Activated T-helper 1 cell treated with anti-CD3 and anti-CD28 coated beads, Interleukin-12 subunit alpha, Interleukin-12 subunit beta, Interleukin-2, Interleukin-4 antibody, amounts not matched to agents 30 ng/mL and 10 ng/mL and 1 ng/mL, durations not matched to agents 14 hours and 24 hours and 36 hours (primary cell): ENCODE data around the gene RNF126. TPM values are rescaled to one million over a fixed set of nuclear protein-coding genes. Genes with fewer than 3 reads are reported as not detected.
"Not testable (repeated sequence)": the region's sequence is repeated elsewhere in the genome, so short reads cannot be mapped to it uniquely, and the experiment has no call there.

Experiments used
- DNase-seq: peaks from one replicate; pipeline ENCODE4 v3.0.0; 2021; ENCODE audit warnings: low spot score
- H3K27ac Mint-ChIP-seq: one replicate; pipeline ENCODE4 v1.8.0; 2021; ENCODE audit warnings: mild to moderate bottlenecking, mixed read lengths
- H3K27me3 Mint-ChIP-seq: one replicate; pipeline ENCODE4 v1.8.0; 2022; ENCODE audit warnings: mild to moderate bottlenecking, moderate library complexity, mixed read lengths; ENCODE audit not compliant: insufficient read depth
- H3K36me3 Mint-ChIP-seq: one replicate; pipeline ENCODE4 v1.8.0; 2021; ENCODE audit warnings: low read depth, mixed read lengths
- H3K4me1 Mint-ChIP-seq: one replicate; pipeline ENCODE4 v1.8.0; 2021; ENCODE audit warnings: low read depth, mixed read lengths
- H3K4me3 Mint-ChIP-seq: one replicate; pipeline ENCODE4 v1.8.0; 2021; ENCODE audit warnings: mild to moderate bottlenecking, moderate library complexity, mixed read lengths
- H3K9me3 Mint-ChIP-seq: one replicate; pipeline ENCODE4 v1.8.0; 2021; ENCODE audit warnings: mixed read lengths
- intact Hi-C: fragments of 100-400 bp; cut with micrococcal nuclease; formaldehyde crosslinking; loops from one replicate; pipeline ENCODE4 v1.15.1; 2024
- total RNA-seq: library from RNA; stranded (reverse); gene quantifications from 2 replicates; pipeline ENCODE4 v1.2.3, GENCODE V29; 2022

The RNF126 gene
- total RNA-seq, 1 donor from 2014 or later = 110 TPM

DNA sequence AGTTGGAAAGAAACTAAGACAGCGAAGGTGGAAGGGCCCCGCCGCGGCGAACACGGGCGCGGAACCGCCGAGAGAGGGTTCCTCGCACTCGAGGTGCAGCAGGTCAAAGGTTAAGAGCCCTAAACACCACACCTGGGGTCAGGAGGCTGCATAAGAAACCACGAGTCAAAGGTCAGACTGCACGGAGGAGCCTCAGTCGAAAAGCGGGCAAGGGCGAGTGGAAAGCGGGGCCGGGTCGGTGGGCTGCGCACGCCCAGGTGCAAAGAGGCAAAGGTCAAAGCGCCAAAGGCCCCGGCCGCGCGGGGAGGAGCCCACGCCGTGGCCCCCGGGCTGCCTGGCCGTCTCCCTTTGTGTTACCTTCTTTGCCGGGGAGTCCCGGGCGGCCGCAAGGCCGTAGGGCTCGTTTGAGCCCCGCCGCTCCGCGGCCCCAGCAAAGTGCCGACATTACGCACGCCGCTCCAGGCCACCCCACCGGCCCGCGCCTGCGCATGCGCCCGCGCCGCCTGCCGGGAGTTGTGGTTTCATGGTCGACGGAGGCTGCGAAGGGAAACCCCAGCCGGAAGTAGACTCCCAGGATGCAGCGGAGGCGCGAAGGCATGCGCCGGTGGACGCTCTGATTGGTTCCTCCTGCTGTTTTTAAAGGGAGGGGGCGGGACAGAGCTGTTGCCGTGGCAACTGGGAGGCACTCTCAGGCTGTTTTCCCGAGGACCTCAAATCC, 29.8 kb downstream of the RNF126 start, which contains the start of gene POLRMT:
Gene POLRMT, minus strand, starts transcription at position 470 of the 718 bp plus-strand sequence. Its CDS starts 25 bp downstream, at position 445.
- intact Hi-C loops = loop anchor here (1.0 to 5.0 kb wide), 7 partner anchors 22 to 164 kb away; partner anchors contain the start of genes BSG, HCN2, PTBP1 and TPGS1
- Mint-ChIP-seq H3K27me3 (no peaks in the 10 kb centered on the region), H3K4me3 (peak within 1 kb of the TSS; percentile 96), H3K4me1 (peaks cover 6% of the 10 kb centered on the region), H3K27ac (peak within 1 kb of the TSS; percentile 95), H3K36me3 (peaks cover 15% of the 10 kb centered on the region), H3K9me3 (no peaks in the 10 kb centered on the region)
- peak; percentile 96 for DNase-seq

DNA sequence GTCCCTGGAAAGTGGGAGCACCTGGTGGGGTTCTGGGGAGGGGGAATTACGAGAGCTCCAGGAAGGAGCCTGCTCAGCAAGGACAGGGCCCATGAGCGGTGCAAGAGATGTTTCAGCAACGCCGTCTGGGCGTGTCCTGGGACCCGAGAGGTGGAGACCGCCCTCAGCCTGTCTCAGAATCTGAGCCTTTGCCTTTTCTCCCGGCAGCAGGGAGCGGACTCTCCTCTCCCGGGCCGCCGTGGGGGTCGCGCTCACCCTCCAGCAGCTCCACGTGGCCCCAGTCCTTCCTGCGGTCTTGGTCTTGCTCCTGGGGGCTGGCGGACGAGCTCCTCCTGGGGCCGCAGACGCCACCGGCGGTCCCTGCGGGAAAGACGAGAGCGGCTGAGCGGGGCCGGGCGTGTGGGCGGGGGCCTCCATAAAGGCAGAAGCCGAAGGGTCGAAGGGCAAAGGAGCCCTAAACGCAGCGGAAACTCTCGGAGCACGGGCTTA, 30.4 kb downstream of the RNF126 start:
- Mint-ChIP-seq H3K9me3 (no peaks in the 10 kb centered on the region), H3K4me1 (peaks cover 6% of the 10 kb centered on the region), H3K4me3 (peak overlapping the region; percentile 96), H3K27ac (peak overlapping the region; percentile 95), H3K36me3 (peaks cover 15% of the 10 kb centered on the region), H3K27me3 (no peaks in the 10 kb centered on the region)
- intact Hi-C loops = loop anchor here (1.0 to 5.0 kb wide), 7 partner anchors 21 to 165 kb away; partner anchors contain the start of genes BSG, HCN2, PTBP1 and TPGS1
- no peak for DNase-seq

DNA sequence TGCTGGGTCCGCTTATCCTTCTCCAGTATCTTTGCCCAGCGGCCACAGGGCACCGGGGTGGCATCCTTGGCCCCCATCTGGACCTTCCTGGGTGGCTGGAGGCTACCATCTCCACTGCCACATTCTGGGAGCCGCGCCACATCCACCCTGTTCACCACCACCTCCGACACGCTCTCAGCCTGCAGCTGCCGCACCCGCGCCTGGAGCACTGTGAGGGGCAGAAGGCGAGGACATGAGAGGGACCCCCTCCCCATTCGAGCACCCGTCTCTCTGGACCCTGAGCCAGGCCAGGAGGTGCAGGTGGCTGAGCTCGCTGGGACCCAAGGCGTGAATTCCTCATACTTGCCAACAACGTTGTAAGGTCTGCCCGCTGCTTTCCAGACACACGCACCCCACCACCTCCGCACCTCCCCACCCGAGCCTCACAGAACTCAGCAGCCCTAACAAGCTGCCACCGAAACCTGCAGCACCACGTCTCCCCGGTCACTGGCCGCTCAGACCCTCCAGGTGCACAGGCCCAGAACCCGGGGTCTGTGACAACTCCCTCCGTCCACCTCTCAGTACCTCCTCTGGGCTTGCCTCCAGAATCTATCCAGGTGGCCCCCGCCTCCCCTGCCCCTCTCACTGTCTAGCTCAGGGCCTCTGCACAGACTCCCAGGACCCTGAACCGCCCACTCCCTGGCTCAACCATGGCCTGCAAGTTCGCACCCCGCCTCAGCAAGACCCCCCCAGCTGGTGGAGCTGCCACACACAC, 32.9 kb downstream of the RNF126 start:
- Mint-ChIP-seq H3K9me3 (no peaks in the 10 kb centered on the region), H3K4me3 (peak overlapping the region; percentile 11), H3K27me3 (no peaks in the 10 kb centered on the region), H3K4me1 (peaks cover 6% of the 10 kb centered on the region), H3K27ac (no peak overlapping the region), H3K36me3 (peaks cover 19% of the 10 kb centered on the region)
- intact Hi-C loops = loop anchor here (5.0 kb wide), 1 partner anchor 43 kb away; the partner anchor contains the start of gene HCN2
- no peak for DNase-seq

DNA sequence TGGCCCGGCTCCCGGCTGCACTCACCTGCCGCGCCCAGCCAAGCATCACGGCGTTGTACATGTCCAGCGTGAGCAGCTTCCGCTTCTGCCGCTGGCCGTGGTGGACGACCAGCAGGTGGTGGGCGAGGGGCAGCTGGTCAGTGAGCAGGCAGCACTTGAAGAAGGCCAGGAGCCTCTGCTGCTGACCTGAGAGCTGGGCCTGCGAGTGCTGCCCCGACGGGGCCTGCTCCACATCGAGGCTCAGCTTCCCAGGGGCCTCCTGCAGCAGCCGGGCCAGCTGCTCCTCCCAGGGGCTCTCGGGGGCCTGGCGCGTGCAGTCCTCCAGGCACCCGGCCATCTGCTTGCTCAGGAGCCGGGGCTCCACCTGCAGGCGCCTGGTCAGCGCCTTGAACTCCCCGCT, 33.5 kb downstream of the RNF126 start:
- H3K27ac Mint-ChIP-seq, H3K4me1 Mint-ChIP-seq, H3K9me3 Mint-ChIP-seq, H3K27me3 Mint-ChIP-seq, DNase-seq, intact Hi-C loops, H3K4me3 Mint-ChIP-seq: not testable (repeated sequence)
- peaks cover 19% of the 10 kb centered on the region for H3K36me3 Mint-ChIP-seq

DNA sequence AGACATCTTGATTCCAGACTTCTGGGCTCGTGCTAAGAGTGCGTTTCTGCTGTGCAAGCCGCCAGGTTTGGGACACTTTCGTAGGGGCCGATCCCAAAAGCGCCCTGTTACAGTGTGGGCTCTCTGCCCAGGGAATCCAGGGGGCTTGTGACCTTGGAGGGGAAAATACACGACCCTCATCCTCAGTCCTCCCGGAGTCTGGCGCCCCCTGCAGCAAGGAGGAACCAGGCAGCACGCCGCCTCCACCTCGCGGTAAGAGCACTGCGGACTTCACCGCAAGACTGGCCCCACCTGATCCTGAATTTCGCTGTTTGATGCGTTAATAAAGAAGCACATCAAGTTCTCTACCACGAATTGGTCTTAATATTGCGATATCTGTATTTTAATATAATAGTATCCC, 34.8 kb downstream of the RNF126 start:
- no peak overlapping the region for H3K4me3 Mint-ChIP-seq
- H3K4me1 Mint-ChIP-seq = peaks cover 6% of the 10 kb centered on the region
- no peaks in the 10 kb centered on the region for H3K27me3 Mint-ChIP-seq
- H3K27ac Mint-ChIP-seq = no peak overlapping the region
- no peak for DNase-seq
- no peaks in the 10 kb centered on the region for H3K9me3 Mint-ChIP-seq
- H3K36me3 Mint-ChIP-seq = peaks cover 26% of the 10 kb centered on the region
- intact Hi-C loops = no loop called here

DNA sequence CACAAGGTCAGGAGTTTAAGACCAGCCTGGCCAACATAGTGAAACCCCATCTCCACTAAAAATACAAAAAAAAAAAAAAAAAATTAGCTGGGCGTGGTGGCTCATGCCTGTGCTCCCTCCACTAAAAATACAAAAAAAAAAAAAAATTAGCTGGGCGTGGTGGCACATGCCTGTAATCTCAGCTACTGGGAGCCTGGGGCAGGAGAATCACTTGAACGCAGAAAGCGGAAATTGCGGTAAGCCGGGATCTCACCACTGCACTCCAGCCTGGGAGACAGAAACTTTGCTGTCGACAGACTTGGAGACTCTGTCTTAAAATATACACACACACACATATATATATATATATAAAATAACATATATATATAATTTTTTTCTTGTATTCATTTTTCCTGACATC, 36.4 kb downstream of the RNF126 start:
- H3K27ac Mint-ChIP-seq, H3K4me3 Mint-ChIP-seq, intact Hi-C loops, H3K27me3 Mint-ChIP-seq, DNase-seq, H3K9me3 Mint-ChIP-seq, H3K4me1 Mint-ChIP-seq: not testable (repeated sequence)
- H3K36me3 Mint-ChIP-seq = peaks cover 26% of the 10 kb centered on the region

DNA sequence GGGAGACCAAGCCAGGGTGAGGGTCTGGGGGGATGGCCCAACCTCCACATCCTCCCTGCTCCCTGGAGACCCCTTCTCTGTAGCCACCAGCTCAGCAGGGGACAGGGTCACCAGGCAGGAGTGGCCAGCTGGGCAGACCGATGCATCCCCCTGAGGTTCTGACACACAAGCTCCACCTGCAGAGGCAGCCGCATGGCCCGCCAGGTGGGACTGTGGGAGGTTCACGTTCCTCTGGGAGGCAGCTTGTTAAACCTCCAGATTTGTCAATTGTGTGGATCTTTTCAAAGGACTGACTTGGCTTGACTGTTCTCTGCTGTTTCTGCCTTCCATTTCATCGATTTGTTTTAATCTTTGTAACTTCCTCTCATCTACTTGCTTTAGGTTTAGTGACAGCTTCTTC, 37.8 kb downstream of the RNF126 start:
- intact Hi-C loops = no loop called here
- no peak overlapping the region for H3K4me3 Mint-ChIP-seq
- peaks cover 2% of the 10 kb centered on the region for H3K4me1 Mint-ChIP-seq
- H3K36me3 Mint-ChIP-seq = peaks cover 20% of the 10 kb centered on the region
- no peak for DNase-seq
- no peaks in the 10 kb centered on the region for H3K9me3 Mint-ChIP-seq
- H3K27ac Mint-ChIP-seq = peak overlapping the region; percentile 27
- no peaks in the 10 kb centered on the region for H3K27me3 Mint-ChIP-seq

DNA sequence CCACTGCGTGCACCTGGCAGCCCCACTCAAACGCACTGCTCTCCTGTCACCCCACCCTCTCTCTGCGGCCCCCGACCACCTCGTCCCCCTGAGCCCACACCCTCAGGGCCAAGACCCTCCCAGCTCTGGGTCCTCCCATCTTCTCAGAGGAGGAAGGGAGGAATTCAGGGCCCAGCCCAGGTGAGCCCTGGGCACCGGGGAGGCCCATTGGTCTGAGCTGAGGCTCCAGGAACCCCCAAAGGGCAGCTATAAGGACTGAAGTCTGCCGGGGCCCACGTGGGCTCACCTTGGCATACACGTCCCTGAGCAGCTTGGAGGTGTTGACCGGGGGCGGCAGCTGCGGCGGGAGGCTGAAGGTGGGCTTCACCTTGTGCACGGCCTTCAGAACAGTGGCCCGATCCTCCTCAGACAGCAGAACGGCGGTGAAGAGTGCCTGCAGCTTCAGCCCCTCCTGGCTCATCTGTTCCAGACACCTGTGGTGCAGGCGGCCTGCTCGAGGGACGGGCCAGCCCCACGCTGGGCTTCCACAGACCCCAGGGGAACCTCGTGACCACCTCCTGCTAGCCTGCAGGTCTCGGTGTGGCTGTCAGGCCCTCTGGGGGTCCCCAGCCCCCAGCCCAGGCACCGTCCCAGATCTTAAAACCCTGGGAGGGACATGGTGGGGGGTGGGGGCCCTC, 38.4 kb downstream of the RNF126 start:
- Mint-ChIP-seq H3K27ac (no peak overlapping the region), H3K27me3 (no peaks in the 10 kb centered on the region), H3K9me3 (no peaks in the 10 kb centered on the region), H3K4me3 (no peak overlapping the region), H3K36me3 (peaks cover 15% of the 10 kb centered on the region), H3K4me1 (no peaks in the 10 kb centered on the region)
- intact Hi-C loops = no loop called here
- DNase-seq = no peak

DNA sequence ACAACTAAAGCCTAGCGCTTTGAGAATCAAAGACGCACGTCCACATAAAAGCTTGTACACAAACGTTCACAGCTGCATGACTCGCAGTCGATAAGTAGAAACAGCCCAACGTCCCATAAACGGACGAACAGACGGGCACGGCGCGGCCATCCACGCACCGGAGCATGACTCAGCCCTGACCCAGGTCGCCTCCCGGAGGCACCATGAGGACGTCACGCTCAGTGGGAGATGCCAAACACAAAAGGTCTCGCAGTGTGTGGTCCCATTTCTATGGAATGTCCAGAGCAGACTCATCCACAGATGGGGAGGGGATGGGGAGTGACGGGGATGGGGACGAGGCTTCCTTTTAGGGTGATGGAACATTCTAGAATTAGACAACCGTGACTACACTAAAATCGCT, 39.0 kb downstream of the RNF126 start:
- intact Hi-C loops = no loop called here
- no peaks in the 10 kb centered on the region for H3K9me3 Mint-ChIP-seq
- H3K27ac Mint-ChIP-seq = no peak overlapping the region
- H3K27me3 Mint-ChIP-seq = no peaks in the 10 kb centered on the region
- H3K36me3 Mint-ChIP-seq = peaks cover 15% of the 10 kb centered on the region
- no peaks in the 10 kb centered on the region for H3K4me1 Mint-ChIP-seq
- DNase-seq = no peak
- no peak overlapping the region for H3K4me3 Mint-ChIP-seq

DNA sequence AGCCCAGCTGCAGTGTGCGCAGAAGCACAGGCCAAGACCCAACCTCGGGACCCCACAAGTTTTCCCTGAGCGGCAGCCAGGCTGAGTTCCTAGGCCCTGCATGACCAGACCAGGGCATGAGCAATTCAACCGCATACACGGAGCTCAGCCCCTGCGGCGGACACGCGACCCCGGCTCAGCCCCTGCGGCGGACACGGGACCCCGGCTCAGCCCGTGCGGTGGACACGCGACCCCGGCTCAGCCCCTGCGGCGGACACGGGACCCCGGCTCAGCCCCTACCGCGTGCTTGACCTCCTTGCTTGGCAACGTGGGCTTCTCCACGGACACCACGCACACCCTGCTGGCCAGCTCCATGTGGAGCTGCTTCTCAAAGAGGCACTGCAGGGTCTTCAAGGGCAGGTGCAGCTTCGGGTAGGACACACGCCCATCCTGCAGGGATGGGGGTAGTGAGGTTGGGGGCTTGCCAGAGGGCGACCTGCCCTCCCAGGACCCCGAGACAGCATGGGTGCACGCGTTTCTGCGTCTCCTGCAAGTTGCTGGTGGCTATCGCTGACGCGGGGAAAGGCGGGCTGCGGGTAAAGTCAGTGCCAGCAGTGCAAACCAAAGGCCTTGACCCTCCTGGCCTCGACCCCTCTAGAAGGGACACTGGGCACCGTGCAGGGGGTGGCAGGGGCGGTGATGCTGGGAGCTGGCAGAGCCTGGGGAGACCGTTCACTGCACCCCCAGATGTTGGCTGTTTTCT, 39.7 kb downstream of the RNF126 start:
- Mint-ChIP-seq H3K36me3 (peaks cover 16% of the 10 kb centered on the region), H3K4me3 (no peak overlapping the region), H3K4me1 (no peaks in the 10 kb centered on the region), H3K27ac (no peak overlapping the region), H3K27me3 (no peaks in the 10 kb centered on the region), H3K9me3 (no peaks in the 10 kb centered on the region)
- intact Hi-C loops = no loop called here
- DNase-seq = no peak

DNA sequence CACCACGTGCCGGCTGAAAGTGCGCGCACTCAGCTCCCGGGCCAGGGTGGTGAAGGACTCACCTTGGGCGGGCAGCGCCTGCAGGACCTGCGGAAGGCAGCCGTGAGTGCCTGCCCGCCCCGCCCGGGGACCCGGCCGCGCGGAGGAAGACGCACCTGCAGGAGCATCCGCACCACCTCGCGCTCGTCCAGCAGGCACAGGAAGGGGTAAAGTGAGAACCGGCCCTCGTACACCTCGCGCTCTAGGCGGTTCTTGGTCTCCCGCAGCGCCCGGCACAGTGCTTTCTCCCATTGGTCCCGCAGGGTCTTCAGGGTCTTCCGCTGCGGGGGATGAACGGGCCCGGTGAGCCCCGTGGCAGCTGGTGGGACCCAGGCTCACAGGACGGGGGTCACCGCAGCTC, 40.3 kb downstream of the RNF126 start:
- Mint-ChIP-seq H3K27me3 (no peaks in the 10 kb centered on the region), H3K36me3 (peaks cover 16% of the 10 kb centered on the region), H3K4me3 (no peak overlapping the region), H3K9me3 (no peaks in the 10 kb centered on the region), H3K27ac (no peak overlapping the region), H3K4me1 (no peaks in the 10 kb centered on the region)
- intact Hi-C loops = no loop called here
- no peak for DNase-seq

DNA sequence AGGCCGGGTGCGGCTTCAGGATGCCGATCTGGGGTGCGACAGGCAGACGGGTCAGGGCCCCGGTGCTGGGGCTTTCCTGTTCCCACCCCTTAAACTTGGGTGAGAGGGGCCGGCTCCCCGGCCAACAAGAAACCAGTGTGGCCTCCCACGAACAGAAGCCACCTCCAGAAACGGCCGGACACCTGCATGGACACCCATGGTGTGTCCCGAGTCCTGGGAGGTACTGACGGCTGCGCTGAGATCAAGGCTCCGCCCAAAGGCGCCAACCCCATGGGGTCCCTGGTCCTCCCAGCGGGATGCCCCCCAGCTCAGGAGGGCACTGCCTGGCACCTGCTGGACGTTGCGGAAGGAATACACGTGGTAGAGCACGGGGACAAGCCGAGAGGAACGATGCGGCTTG, 41.2 kb downstream of the RNF126 start:
- no peaks in the 10 kb centered on the region for H3K4me1 Mint-ChIP-seq
- H3K4me3 Mint-ChIP-seq = no peak overlapping the region
- intact Hi-C loops = no loop called here
- H3K27me3 Mint-ChIP-seq = no peaks in the 10 kb centered on the region
- peaks cover 15% of the 10 kb centered on the region for H3K36me3 Mint-ChIP-seq
- H3K9me3 Mint-ChIP-seq = no peaks in the 10 kb centered on the region
- no peak overlapping the region for H3K27ac Mint-ChIP-seq
- DNase-seq = no peak
